ENCODE data around the gene PLPP7. TPM values are rescaled to one million over a fixed set of nuclear protein-coding genes. Genes with fewer than 3 reads are reported as not detected.

PLPP7 gene
- total RNA-seq, 1 donor from 2014 or later, result 0.73 TPM

GRCh38 chr9:131288217-131288616 lies 1.3 kb upstream of the PLPP7 start:
- no peak overlapping the region for H3K4me3 Mint-ChIP-seq (ENCODE audit: unreplicated experiment)
- H3K27ac Mint-ChIP-seq (ENCODE audit: unreplicated experiment), result no peak overlapping the region
- TF ChIP-seq, protein P1, sequence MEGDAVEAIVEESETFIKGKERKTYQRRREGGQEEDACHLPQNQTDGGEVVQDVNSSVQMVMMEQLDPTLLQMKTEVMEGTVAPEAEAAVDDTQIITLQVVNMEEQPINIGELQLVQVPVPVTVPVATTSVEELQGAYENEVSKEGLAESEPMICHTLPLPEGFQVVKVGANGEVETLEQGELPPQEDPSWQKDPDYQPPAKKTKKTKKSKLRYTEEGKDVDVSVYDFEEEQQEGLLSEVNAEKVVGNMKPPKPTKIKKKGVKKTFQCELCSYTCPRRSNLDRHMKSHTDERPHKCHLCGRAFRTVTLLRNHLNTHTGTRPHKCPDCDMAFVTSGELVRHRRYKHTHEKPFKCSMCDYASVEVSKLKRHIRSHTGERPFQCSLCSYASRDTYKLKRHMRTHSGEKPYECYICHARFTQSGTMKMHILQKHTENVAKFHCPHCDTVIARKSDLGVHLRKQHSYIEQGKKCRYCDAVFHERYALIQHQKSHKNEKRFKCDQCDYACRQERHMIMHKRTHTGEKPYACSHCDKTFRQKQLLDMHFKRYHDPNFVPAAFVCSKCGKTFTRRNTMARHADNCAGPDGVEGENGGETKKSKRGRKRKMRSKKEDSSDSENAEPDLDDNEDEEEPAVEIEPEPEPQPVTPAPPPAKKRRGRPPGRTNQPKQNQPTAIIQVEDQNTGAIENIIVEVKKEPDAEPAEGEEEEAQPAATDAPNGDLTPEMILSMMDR (IDR thresholded peaks at IDR 0.05), result no peak
- H3K36me3 Mint-ChIP-seq (ENCODE audit: unreplicated experiment), result no peaks in the 10 kb centered on the region
- H3K27me3 Mint-ChIP-seq (ENCODE audit: unreplicated experiment), result peaks cover 7% of the 10 kb centered on the region
- H3K9me3 Mint-ChIP-seq (ENCODE audit: unreplicated experiment), result no peaks in the 10 kb centered on the region
- peaks cover 2% of the 10 kb centered on the region for H3K4me1 Mint-ChIP-seq (ENCODE audit: unreplicated experiment)
- no peak for DNase-seq (ENCODE audit: extremely low spot score, unreplicated experiment)

DNA sequence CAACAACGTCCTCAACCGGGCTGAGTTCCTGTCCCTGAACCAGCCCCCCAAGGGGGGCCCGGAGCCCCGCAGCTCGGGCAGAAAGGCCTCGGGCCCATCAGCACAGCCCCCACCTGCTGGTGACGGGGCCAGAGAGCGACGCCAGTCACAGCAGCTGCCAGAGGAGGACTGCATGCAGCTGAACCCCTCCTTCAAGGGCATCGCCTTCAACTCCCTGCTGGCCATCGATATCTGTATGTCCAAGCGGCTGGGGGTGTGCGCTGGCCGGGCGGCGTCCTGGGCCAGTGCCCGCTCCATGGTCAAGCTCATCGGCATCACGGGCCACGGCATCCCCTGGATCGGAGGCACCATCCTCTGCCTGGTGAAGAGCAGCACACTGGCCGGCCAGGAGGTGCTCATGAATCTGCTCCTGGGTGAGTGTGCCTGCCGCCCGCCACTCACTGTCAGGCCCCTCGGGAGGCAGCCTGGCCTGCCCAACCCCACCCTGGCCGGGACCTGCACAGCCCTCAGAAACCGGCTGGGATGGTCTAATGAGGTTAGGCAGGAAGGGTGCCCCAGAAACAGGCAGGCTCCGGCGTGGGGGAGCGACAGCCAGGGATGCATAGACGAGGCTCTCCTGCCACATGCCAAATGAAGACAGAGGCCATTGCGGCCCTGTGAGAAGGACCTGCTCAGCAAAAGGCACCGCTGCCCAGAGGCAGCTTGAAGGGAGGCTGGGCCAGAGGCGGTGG lies 678 bp downstream of the PLPP7 start:
- Mint-ChIP-seq H3K27ac (ENCODE audit: unreplicated experiment) (no peak overlapping the region), H3K4me3 (ENCODE audit: unreplicated experiment) (no peak overlapping the region), H3K36me3 (ENCODE audit: unreplicated experiment) (no peaks in the 10 kb centered on the region), H3K4me1 (ENCODE audit: unreplicated experiment) (no peaks in the 10 kb centered on the region), H3K27me3 (ENCODE audit: unreplicated experiment) (peaks cover 1% of the 10 kb centered on the region), H3K9me3 (ENCODE audit: unreplicated experiment) (no peaks in the 10 kb centered on the region)
- TF ChIP-seq, protein P1 (IDR thresholded peaks at IDR 0.05), result no peak
- DNase-seq (ENCODE audit: extremely low spot score, unreplicated experiment), result no peak

GRCh38 chr9:131290767-131291370 lies 1.3 kb downstream of the PLPP7 start:
- no peak for DNase-seq (ENCODE audit: extremely low spot score, unreplicated experiment)
- Mint-ChIP-seq H3K4me1 (ENCODE audit: unreplicated experiment) (no peaks in the 10 kb centered on the region), H3K4me3 (ENCODE audit: unreplicated experiment) (no peak overlapping the region), H3K27me3 (ENCODE audit: unreplicated experiment) (peaks cover 6% of the 10 kb centered on the region), H3K36me3 (ENCODE audit: unreplicated experiment) (no peaks in the 10 kb centered on the region), H3K9me3 (ENCODE audit: unreplicated experiment) (no peaks in the 10 kb centered on the region), H3K27ac (ENCODE audit: unreplicated experiment) (no peak overlapping the region)
- TF ChIP-seq, protein P1 (IDR thresholded peaks at IDR 0.05), result no peak

- Mint-ChIP-seq H3K9me3 (ENCODE audit: unreplicated experiment) (no peaks in the 10 kb centered on the region), H3K36me3 (ENCODE audit: unreplicated experiment) (no peaks in the 10 kb centered on the region), H3K27ac (ENCODE audit: unreplicated experiment) (no peak overlapping the region), H3K27me3 (ENCODE audit: unreplicated experiment) (peaks cover 9% of the 10 kb centered on the region), H3K4me1 (ENCODE audit: unreplicated experiment) (no peaks in the 10 kb centered on the region), H3K4me3 (ENCODE audit: unreplicated experiment) (no peak overlapping the region)
- TF ChIP-seq, protein P1 (IDR thresholded peaks at IDR 0.05), result no peak
- DNase-seq (ENCODE audit: extremely low spot score, unreplicated experiment), result no peak
Observed at GRCh38 chr9:131291795-131292315, 2.3 kb downstream of the PLPP7 start.

GRCh38 chr9:131292937-131293336 lies 3.4 kb downstream of the PLPP7 start:
- no peaks in the 10 kb centered on the region for H3K9me3 Mint-ChIP-seq (ENCODE audit: unreplicated experiment)
- no peak overlapping the region for H3K27ac Mint-ChIP-seq (ENCODE audit: unreplicated experiment)
- no peaks in the 10 kb centered on the region for H3K4me1 Mint-ChIP-seq (ENCODE audit: unreplicated experiment)
- H3K4me3 Mint-ChIP-seq (ENCODE audit: unreplicated experiment), result no peak overlapping the region
- TF ChIP-seq, protein P1 (IDR thresholded peaks at IDR 0.05), result no peak
- no peak for DNase-seq (ENCODE audit: extremely low spot score, unreplicated experiment)
- peaks cover 9% of the 10 kb centered on the region for H3K27me3 Mint-ChIP-seq (ENCODE audit: unreplicated experiment)
- H3K36me3 Mint-ChIP-seq (ENCODE audit: unreplicated experiment), result no peaks in the 10 kb centered on the region
